Mesothelial cell of epicardium (in vitro differentiated cells): ENCODE measurements around the gene ABCG1. TPM values are rescaled to one million over a fixed set of nuclear protein-coding genes. Genes with fewer than 3 reads are reported as not detected.

Source experiments
- DNase-seq, 2 experiments: peaks; one replicate each; pipeline ENCODE4 v3.0.0; 2021; ENCODE audit warnings: low spot score in 2 of 2; ENCODE audit not compliant: unreplicated experiment in 2 of 2
- H3K27ac Mint-ChIP-seq: 2 replicates; pipeline ENCODE4 v1.8.0; 2021; ENCODE audit warnings: mixed read lengths
- H3K27me3 Mint-ChIP-seq: 2 replicates; pipeline ENCODE4 v1.8.0; 2021; ENCODE audit warnings: low read depth, mixed read lengths
- H3K36me3 Mint-ChIP-seq: 2 replicates; pipeline ENCODE4 v1.8.0; 2021; ENCODE audit warnings: mixed read lengths
- H3K4me1 Mint-ChIP-seq: 2 replicates; pipeline ENCODE4 v1.8.0; 2021; ENCODE audit warnings: mixed read lengths
- H3K4me3 Mint-ChIP-seq: 2 replicates; pipeline ENCODE4 v1.8.0; 2021; ENCODE audit warnings: mild to moderate bottlenecking, moderate library complexity, mixed read lengths
- H3K9me3 Mint-ChIP-seq: 2 replicates; pipeline ENCODE4 v1.8.0; 2021; ENCODE audit warnings: mixed read lengths
- CTCF ChIP-seq: fragments of 200-600 bp; sonication (generic); IDR thresholded peaks from one replicate; pipeline ENCODE4 v1.5.0; 2021; ENCODE audit warnings: antibody characterized with exemption; ENCODE audit not compliant: unreplicated experiment
- total RNA-seq: library from RNA; stranded (reverse); gene quantifications from 3 replicates; pipeline ENCODE4 v1.2.1, GENCODE V29; 2021

Gene ABCG1
- total RNA-seq, 1 donor from 2014 or later, result 4.4 TPM

DNA sequence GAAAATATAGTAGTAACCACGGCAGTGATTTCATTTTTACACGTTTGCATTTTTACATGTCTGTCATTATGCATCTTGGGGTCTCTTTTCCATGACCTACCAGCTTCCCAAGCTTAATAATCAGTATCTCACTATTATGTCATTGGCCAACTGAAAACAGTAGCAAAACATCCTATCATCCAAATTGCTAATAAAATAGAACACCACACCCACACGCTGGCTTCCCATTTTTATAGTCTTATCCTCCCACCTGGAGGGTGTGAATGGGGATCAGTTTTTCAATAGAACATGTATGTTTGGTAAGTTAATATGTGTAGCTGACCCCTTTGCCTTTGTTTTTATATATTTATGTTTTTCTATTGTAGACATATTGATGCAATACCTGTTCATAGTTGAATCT lies 84.5 kb downstream of the ABCG1 start:
- no peaks in the 10 kb centered on the region for H3K36me3 Mint-ChIP-seq
- TF ChIP-seq CTCF, result no peak
- peaks cover 46% of the 10 kb centered on the region for H3K27me3 Mint-ChIP-seq
- H3K4me3 Mint-ChIP-seq, result no peak overlapping the region
- no peak for DNase-seq
- no peak overlapping the region for H3K27ac Mint-ChIP-seq
- H3K9me3 Mint-ChIP-seq, result no peaks in the 10 kb centered on the region
- H3K4me1 Mint-ChIP-seq, result no peaks in the 10 kb centered on the region

DNA sequence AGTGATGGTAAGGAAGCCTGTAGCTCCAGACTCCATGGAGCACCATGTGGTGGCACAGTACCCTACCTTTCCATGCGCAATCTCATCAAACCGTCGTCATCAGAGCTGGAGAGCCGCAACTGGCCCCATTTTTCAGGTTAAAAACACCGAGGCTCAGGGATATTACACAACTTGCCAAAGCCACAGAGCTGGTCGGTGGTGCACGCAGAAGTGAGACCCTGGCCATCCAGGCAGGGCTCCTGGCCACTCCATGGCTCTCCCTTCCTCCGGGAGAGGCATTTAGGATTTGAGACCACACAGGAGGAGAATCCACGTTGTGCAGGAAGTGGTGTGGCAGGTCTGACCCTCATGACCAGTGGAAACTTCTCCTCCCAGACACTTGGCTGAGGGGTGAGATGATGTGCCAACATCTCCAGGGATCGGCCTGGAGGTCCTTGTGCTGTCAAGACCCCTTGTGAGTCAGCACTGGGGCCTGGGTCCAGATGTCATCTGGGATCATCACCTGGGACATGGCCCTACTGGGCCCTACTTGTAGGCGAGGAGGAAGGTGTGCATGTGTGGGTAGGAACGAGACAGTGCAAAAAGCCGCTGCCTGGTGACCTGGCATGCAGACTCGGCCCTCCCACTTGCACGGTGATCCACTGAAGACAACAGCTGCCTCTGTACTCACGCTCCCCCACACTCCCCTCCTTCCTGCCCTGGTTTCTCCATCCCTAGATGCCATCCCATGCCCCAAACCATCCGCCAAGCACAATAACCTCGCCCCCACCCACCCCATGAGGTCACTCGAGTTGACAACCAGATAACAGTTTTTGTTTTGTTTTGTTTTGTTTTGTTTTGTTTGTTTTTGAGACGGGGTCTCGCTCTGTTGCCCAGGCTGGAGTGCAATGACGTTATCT lies 85.9 kb downstream of the ABCG1 start:
- no peak for TF ChIP-seq CTCF
- Mint-ChIP-seq H3K27me3 (peaks cover 42% of the 10 kb centered on the region), H3K4me3 (no peak overlapping the region), H3K9me3 (no peaks in the 10 kb centered on the region), H3K36me3 (no peaks in the 10 kb centered on the region), H3K4me1 (no peaks in the 10 kb centered on the region), H3K27ac (no peak overlapping the region)
- DNase-seq, result peak in 1 of 2 experiments; percentile 10

- H3K27me3 Mint-ChIP-seq, result peaks cover 48% of the 10 kb centered on the region
- TF ChIP-seq CTCF, result no peak
Observed at GRCh38 chr21:42305707-42306147, 86.8 kb downstream of the ABCG1 start.

GRCh38 chr21:42306366-42307035 lies 87.6 kb downstream of the ABCG1 start:
- Mint-ChIP-seq H3K4me1 (no peaks in the 10 kb centered on the region), H3K27ac (no peak overlapping the region), H3K9me3 (no peaks in the 10 kb centered on the region), H3K36me3 (no peaks in the 10 kb centered on the region), H3K27me3 (peaks cover 47% of the 10 kb centered on the region), H3K4me3 (no peak overlapping the region)
- DNase-seq, result no peak
- TF ChIP-seq CTCF, result no peak

More at GRCh38 chr21:42305707-42306147, 86.8 kb downstream of the ABCG1 start:
- no peak overlapping the region for H3K27ac Mint-ChIP-seq
- H3K4me3 Mint-ChIP-seq, result no peak overlapping the region
- no peak for DNase-seq
- H3K36me3 Mint-ChIP-seq, result no peaks in the 10 kb centered on the region
- no peaks in the 10 kb centered on the region for H3K9me3 Mint-ChIP-seq
- H3K4me1 Mint-ChIP-seq, result no peaks in the 10 kb centered on the region

DNA sequence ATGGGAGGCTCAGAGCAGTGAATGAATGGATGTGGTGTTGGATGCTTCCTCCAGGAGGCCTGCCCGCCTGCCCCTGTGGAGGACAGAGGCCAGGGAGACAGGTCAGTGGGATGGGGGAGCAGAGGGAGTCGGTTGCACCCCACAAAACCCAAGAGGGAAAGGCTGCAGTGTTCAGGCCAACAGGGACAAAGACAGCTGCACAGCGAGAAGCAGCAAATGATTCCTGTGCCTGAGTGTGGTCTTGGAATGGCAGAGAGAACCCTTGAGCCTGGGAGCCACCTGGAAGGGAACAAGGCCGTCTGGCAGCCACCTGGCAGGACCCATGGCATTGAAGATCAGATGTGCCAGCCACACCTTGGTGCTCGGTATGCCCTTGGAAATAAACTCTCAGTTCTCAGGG lies 88.2 kb downstream of the ABCG1 start:
- Mint-ChIP-seq H3K36me3 (no peaks in the 10 kb centered on the region), H3K27ac (no peak overlapping the region), H3K9me3 (no peaks in the 10 kb centered on the region), H3K27me3 (peaks cover 53% of the 10 kb centered on the region), H3K4me1 (no peaks in the 10 kb centered on the region), H3K4me3 (no peak overlapping the region)
- no peak for DNase-seq
- TF ChIP-seq CTCF, result no peak
